NCI-H2196 (cell line): Measurements from ENCODE around the gene SPEM3.
A peak's percentile ranks its signal among the peaks of the same experiment; 100 is the strongest.

ENCODE experiments used
- DNase-seq: peaks from one replicate; lab custom pipeline; 2025; ENCODE audit not compliant: unreplicated experiment; lab: John Stamatoyannopoulos, UW

SPEM3 gene

GRCh38 chr17:7440113-7440833 lies 11.6 kb downstream of the SPEM3 start:
- DNase-seq = peak; percentile 4

GRCh38 chr17:7440834-7441195 lies 12.2 kb downstream of the SPEM3 start:
- DNase-seq = no peak

- no peak for DNase-seq
These were observed 12.6 kb downstream of the SPEM3 start for GRCh38 chr17:7441266-7441665.

GRCh38 chr17:7442142-7442541 lies 13.5 kb downstream of the SPEM3 start:
- no peak for DNase-seq

- no peak for DNase-seq
These were observed 15.1 kb downstream of the SPEM3 start for GRCh38 chr17:7443499-7444485.

- peak; percentile 68 for DNase-seq
These were observed 16.3 kb downstream of the SPEM3 start, which contains the start of gene CHRNB1 for GRCh38 chr17:7444682-7445618. Gene CHRNB1, plus strand, starts transcription at chr17:7445061. Its CDS starts 67 bp downstream, at chr17:7445128.

GRCh38 chr17:7445619-7445968 lies 16.9 kb downstream of the SPEM3 start:
- DNase-seq = peak; percentile 63

- DNase-seq = no peak
These were observed 19.8 kb downstream of the SPEM3 start for GRCh38 chr17:7448461-7448860.

GRCh38 chr17:7459961-7460545 lies 31.4 kb downstream of the SPEM3 start:
- no peak for DNase-seq

- no peak for DNase-seq
These were observed 32.4 kb downstream of the SPEM3 start for GRCh38 chr17:7460850-7461660.

- no peak for DNase-seq
These were observed 34.1 kb downstream of the SPEM3 start for GRCh38 chr17:7462474-7463371.

GRCh38 chr17:7463372-7463846 lies 34.8 kb downstream of the SPEM3 start:
- DNase-seq = no peak

- no peak for DNase-seq
These were observed 35.4 kb downstream of the SPEM3 start for GRCh38 chr17:7464081-7464480.

- DNase-seq = no peak
These were observed 37.1 kb downstream of the SPEM3 start for GRCh38 chr17:7465597-7466275.

- DNase-seq = no peak
These were observed 37.6 kb downstream of the SPEM3 start for GRCh38 chr17:7466318-7466638.

- no peak for DNase-seq
These were observed 38.1 kb downstream of the SPEM3 start for GRCh38 chr17:7466639-7467341.

- DNase-seq = no peak
These were observed 38.8 kb downstream of the SPEM3 start for GRCh38 chr17:7467498-7467897.

GRCh38 chr17:7468290-7468689 lies 39.6 kb downstream of the SPEM3 start:
- DNase-seq = no peak
